Esophagus squamous epithelium (tissue), 4 donors: ENCODE measurements around the gene IL19.

Experiments used
- POLR2A ChIP-seq, 4 donors: fragments of 450-650 bp; IDR thresholded peaks; one replicate each; pipeline ENCODE4 v1.6.1; 2017; ENCODE audit warnings: antibody characterized with exemption in 4 of 4, mild to moderate bottlenecking in 4 of 4, moderate library complexity in 3 of 4
- TF ChIP-seq, protein P1 (sequence below), 6 experiments: fragments of 450-650 bp in 4 of 6; fragments of 200-600 bp in 2 of 6; sonication (generic) in 2 of 6; IDR thresholded peaks; one replicate each; pipeline ENCODE4 v1.5.1; 2016 to 2019; ENCODE audit warnings: antibody characterized with exemption in 6 of 6, mild to moderate bottlenecking in 4 of 6, moderate library complexity in 4 of 6

DNA sequence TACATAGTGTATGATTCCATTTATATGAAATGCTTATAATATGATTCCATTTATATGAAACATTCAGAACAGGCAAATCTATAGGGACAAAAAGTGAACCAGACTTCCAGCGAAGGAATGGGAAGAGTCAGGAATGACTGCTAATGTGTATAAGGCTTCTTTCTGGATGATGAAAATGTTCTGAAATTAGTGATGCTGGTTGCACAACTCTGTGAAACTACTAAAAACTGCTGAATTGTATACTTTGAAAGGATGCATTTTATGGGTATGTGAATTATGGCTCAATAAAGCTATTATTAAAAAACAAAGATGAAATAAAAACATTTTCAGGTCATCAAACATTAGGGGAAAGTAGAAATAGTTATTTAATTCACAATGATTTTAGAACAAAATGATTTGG is 112.6 kb downstream of the IL19 start:
- TF ChIP-seq, protein P1, sequence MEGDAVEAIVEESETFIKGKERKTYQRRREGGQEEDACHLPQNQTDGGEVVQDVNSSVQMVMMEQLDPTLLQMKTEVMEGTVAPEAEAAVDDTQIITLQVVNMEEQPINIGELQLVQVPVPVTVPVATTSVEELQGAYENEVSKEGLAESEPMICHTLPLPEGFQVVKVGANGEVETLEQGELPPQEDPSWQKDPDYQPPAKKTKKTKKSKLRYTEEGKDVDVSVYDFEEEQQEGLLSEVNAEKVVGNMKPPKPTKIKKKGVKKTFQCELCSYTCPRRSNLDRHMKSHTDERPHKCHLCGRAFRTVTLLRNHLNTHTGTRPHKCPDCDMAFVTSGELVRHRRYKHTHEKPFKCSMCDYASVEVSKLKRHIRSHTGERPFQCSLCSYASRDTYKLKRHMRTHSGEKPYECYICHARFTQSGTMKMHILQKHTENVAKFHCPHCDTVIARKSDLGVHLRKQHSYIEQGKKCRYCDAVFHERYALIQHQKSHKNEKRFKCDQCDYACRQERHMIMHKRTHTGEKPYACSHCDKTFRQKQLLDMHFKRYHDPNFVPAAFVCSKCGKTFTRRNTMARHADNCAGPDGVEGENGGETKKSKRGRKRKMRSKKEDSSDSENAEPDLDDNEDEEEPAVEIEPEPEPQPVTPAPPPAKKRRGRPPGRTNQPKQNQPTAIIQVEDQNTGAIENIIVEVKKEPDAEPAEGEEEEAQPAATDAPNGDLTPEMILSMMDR (IDR thresholded peaks at IDR 0.05) = no peak
- no peak for TF ChIP-seq POLR2A (IDR thresholded peaks at IDR 0.05)
